C4-2B (cell line): ENCODE measurements around the gene SF3B3.

Experiments used
- H3K27ac ChIP-seq: fragments of 450-650 bp; 2 replicates; pipeline ENCODE4 v1.5.1; 2017
- CTCF ChIP-seq: fragments of 450-650 bp; conservative IDR thresholded peaks from 2 replicates; pipeline ENCODE4 v1.5.1; 2017; ENCODE audit warnings: mild to moderate bottlenecking
- ZFX ChIP-seq: fragments of 450-650 bp; IDR thresholded peaks from 2 replicates; pipeline ENCODE4 v1.6.1; 2017

The SF3B3 gene

DNA sequence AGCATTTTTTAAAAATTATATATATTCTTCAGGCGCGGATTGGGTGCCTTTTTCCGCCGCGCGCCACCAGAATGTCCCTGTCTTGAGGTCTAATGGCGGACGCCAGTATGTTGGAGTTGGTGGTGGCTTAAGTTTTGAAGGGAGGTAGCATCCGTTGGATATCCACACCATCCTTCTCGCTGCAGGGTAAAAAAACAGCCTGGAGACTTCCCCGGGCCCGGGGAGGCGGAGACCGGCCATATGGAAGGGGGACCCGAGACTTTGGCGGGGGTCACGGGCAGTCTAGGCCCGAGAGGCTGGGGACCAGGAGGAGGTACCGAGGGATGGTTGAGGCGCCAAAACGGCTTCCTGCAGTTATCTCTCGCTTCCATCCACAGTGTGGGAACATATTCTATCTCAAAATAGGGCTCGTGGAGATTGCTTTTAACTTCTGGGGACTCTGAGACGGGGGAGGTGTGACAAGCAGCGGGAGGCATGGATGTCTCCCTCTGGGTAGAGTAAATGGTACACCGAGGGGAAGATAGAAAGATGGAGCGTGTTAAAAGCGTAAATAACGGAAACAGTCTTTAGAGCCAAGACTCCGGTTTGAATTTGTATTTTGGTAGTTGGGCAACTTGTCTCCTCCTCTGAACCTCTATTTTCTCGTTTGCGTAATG is at the start of gene SF3B3:
TSS of gene SF3B3 (plus strand) at position 74 of the 656 bp plus-strand sequence. CDS start 2,841 bp downstream, outside the sequence.
- peak within 1 kb of the TSS; percentile 93 for H3K27ac ChIP-seq
- TF ChIP-seq ZFX (peak; percentile 94), CTCF (no peak)

DNA sequence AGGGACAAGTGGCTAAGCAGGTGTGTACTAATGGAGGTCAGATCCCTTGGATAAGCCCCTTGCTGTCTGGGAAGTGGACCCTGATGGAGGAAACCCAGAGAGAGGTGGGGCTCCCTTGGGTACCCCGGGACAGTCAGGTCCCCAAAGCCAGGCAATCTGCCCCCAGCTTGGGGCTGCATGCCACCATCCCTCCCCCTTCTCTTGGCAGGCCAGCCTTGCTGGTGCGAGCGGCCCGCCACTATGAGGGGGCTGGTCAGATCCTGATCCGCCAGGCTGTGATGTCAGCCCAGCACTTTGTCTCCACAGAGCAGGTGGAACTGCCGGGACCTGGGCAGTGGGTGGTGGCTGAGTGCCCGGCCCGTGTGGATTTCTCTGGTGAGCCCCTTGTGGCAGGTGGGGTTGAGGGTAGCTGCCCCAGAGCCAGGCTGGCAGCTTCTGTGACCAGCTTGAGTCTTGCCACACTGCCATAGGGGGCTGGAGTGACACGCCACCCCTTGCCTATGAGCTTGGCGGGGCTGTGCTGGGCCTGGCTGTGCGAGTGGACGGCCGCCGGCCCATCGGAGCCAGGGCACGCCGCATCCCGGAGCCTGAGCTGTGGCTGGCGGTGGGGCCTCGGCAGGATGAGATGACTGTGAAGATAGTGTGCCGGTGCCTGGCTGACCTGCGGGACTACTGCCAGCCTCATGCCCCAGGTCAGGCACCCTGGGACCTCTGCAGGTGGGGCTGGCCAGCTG is 49.1 kb upstream of the SF3B3 start:
- TF ChIP-seq ZFX (no peak), CTCF (no peak)
- H3K27ac ChIP-seq: no peak overlapping the region

DNA sequence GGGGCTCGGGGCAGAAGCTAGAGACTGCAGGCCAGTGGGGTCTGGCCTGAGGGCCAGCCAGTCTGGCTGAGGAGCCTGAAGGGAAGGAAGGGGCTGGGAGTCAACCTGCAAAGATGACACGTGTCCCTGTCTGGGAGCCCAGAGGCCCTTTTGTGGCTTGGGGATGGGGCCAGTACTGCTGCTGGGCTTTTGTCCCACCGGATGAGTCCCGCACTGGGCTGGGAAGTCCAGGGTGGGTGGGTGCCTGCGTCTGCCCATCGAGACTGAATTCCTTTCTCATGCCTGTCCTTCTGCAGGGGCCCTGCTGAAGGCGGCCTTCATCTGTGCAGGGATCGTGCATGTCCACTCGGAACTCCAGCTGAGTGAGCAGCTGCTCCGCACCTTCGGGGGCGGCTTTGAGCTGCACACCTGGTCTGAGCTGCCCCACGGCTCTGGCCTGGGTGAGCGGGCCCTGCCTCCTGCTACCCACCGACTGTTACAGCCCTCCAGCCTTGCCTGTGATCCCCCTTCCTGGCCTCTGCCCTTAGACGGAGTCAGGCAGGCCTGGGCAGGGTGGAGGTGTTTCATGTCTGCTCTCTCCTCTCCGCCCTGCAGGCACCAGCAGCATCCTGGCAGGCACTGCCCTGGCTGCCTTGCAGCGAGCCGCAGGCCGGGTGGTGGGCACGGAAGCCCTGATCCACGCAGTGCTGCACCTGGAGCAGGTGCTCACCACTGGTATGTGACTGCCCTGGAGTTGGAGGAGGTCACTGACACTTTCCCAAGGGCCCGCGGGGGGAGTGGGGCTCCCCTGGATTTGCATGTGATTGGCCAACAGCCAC is 48.4 kb upstream of the SF3B3 start:
- H3K27ac ChIP-seq: no peak overlapping the region

GRCh38 chr16:70476272-70477020 is 47.2 kb upstream of the SF3B3 start:
- TF ChIP-seq CTCF (no peak), ZFX (no peak)
- H3K27ac ChIP-seq: no peak overlapping the region

More for the DNA sequence above, 48.4 kb upstream of the SF3B3 start:
- TF ChIP-seq CTCF (no peak), ZFX (no peak)

DNA sequence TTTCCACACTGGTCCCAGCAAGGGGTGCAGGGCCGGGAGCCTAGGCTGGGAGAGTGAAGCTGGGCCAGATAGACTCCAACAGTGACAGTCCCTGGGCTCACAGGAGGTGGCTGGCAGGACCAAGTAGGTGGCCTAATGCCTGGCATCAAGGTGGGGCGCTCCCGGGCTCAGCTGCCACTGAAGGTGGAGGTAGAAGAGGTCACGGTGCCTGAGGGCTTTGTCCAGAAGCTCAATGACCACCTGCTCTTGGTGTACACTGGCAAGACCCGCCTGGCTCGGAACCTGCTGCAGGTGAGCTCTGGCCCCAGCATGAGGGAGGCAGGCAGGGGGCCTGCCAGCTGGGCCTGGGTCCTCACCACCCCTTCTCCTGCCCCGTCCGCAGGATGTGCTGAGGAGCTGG is 45.4 kb upstream of the SF3B3 start:
- H3K27ac ChIP-seq: no peak overlapping the region
- TF ChIP-seq ZFX (no peak), CTCF (no peak)

- no peak for TF ChIP-seq ZFX
- no peak for TF ChIP-seq CTCF
- no peak overlapping the region for H3K27ac ChIP-seq
These were observed 44.7 kb upstream of the SF3B3 start for GRCh38 chr16:70478912-70479341.
